Parathyroid adenoma (tissue), 2 donors: Measurements from ENCODE around the gene SSB.
"Not testable (repeated sequence)": the region's sequence is repeated elsewhere in the genome, so short reads cannot be mapped to it uniquely, and the experiment has no call there.

ENCODE experiments used
- H2AFZ ChIP-seq: fragments of 300-600 bp; sonication (generic); one replicate; pipeline ENCODE4 v1.7.0; 2017; ENCODE audit warnings: antibody characterized with exemption, mild to moderate bottlenecking
- H3K27ac ChIP-seq: fragments of 300-600 bp; sonication (generic); one replicate; pipeline ENCODE4 v1.7.0; 2017
- H3K27me3 ChIP-seq: fragments of 300-600 bp; sonication (generic); one replicate; pipeline ENCODE4 v1.7.0; 2017; ENCODE audit warnings: low read length; ENCODE audit not compliant: control insufficient read depth, insufficient read depth
- H3K36me3 ChIP-seq: fragments of 300-600 bp; sonication (generic); one replicate; pipeline ENCODE4 v1.7.0; 2017; ENCODE audit warnings: low read length; ENCODE audit not compliant: control insufficient read depth, insufficient read depth
- H3K4me1 ChIP-seq: fragments of 300-600 bp; sonication (generic); one replicate; pipeline ENCODE4 v1.7.0; 2017; ENCODE audit warnings: control low read depth
- H3K4me2 ChIP-seq: fragments of 300-600 bp; sonication (generic); one replicate; pipeline ENCODE4 v1.7.0; 2017; ENCODE audit warnings: low read length
- H3K4me3 ChIP-seq: fragments of 300-600 bp; sonication (generic); one replicate; pipeline ENCODE4 v1.7.0; 2017; ENCODE audit warnings: low read depth, low read length
- H3K79me2 ChIP-seq: fragments of 300-600 bp; sonication (generic); one replicate; pipeline ENCODE4 v1.7.0; 2017; ENCODE audit warnings: control low read depth
- H3K9ac ChIP-seq: fragments of 300-600 bp; sonication (generic); one replicate; pipeline ENCODE4 v1.7.0; 2017; ENCODE audit warnings: mild to moderate bottlenecking
- H3K9me3 ChIP-seq: fragments of 300-600 bp; sonication (generic); one replicate; pipeline ENCODE4 v1.7.0; 2017; ENCODE audit warnings: low read length; ENCODE audit not compliant: control insufficient read depth
- CTCF ChIP-seq: fragments of 300-600 bp; sonication (generic); IDR thresholded peaks from one replicate; pipeline ENCODE4 v1.7.0; 2017; ENCODE audit warnings: antibody characterized with exemption, mild to moderate bottlenecking
- donor health status: primary hyperparathyroidism.

The SSB gene

GRCh38 chr2:169839954-169840746 lies 41.5 kb downstream of the SSB start:
- Histone ChIP-seq H3K4me3 (no peak overlapping the region), H3K27ac (no peak overlapping the region), H2AFZ (no peak overlapping the region), H3K9me3 (no peaks in the 10 kb centered on the region), H3K4me1 (peaks cover 8% of the 10 kb centered on the region), H3K79me2 (peaks cover 60% of the 10 kb centered on the region), H3K9ac (no peak overlapping the region), H3K36me3 (no peaks in the 10 kb centered on the region), H3K27me3 (no peaks in the 10 kb centered on the region), H3K4me2 (no peak overlapping the region)
- no peak for TF ChIP-seq CTCF

- H3K27me3 ChIP-seq, result no peaks in the 10 kb centered on the region
- H3K36me3 ChIP-seq, result no peaks in the 10 kb centered on the region
- no peak overlapping the region for H3K9ac ChIP-seq
- no peak overlapping the region for H3K27ac ChIP-seq
- peaks cover 62% of the 10 kb centered on the region for H3K79me2 ChIP-seq
- no peak for TF ChIP-seq CTCF
- no peak overlapping the region for H2AFZ ChIP-seq
- H3K4me2 ChIP-seq, result no peak overlapping the region
- H3K4me3 ChIP-seq, result no peak overlapping the region
- no peaks in the 10 kb centered on the region for H3K9me3 ChIP-seq
- peaks cover 8% of the 10 kb centered on the region for H3K4me1 ChIP-seq
Measured at GRCh38 chr2:169840747-169841142, 42.1 kb downstream of the SSB start.

- not testable (repeated sequence) for H3K4me2 ChIP-seq, H3K9me3 ChIP-seq, H3K36me3 ChIP-seq, H3K27ac ChIP-seq, H3K9ac ChIP-seq, H3K4me3 ChIP-seq, H3K27me3 ChIP-seq, H3K4me1 ChIP-seq, H2AFZ ChIP-seq
- peaks cover 62% of the 10 kb centered on the region for H3K79me2 ChIP-seq
Measured at GRCh38 chr2:169841625-169842024, 43.0 kb downstream of the SSB start.

GRCh38 chr2:169845016-169845415 lies 46.3 kb downstream of the SSB start:
- H3K9ac ChIP-seq, result no peak overlapping the region
- no peaks in the 10 kb centered on the region for H3K36me3 ChIP-seq
- no peak overlapping the region for H3K4me2 ChIP-seq
- no peaks in the 10 kb centered on the region for H3K27me3 ChIP-seq
- H3K4me3 ChIP-seq, result no peak overlapping the region
- H2AFZ ChIP-seq, result no peak overlapping the region
- no peak for TF ChIP-seq CTCF
- no peak overlapping the region for H3K27ac ChIP-seq
- H3K4me1 ChIP-seq, result peaks cover 4% of the 10 kb centered on the region
- no peaks in the 10 kb centered on the region for H3K9me3 ChIP-seq
- peaks cover 57% of the 10 kb centered on the region for H3K79me2 ChIP-seq

- not testable (repeated sequence) for H3K9me3 ChIP-seq, H3K27me3 ChIP-seq, H3K4me2 ChIP-seq, H3K36me3 ChIP-seq, H3K4me3 ChIP-seq, H3K4me1 ChIP-seq, H3K27ac ChIP-seq, H3K9ac ChIP-seq, H2AFZ ChIP-seq
- peaks cover 55% of the 10 kb centered on the region for H3K79me2 ChIP-seq
Measured at GRCh38 chr2:169848959-169849693, 50.5 kb downstream of the SSB start.
